Testis (tissue), 2 donors: ENCODE results near the gene SAAL1.

Experiments used
- POLR2A ChIP-seq: fragments of 450-650 bp; IDR thresholded peaks from one replicate; pipeline ENCODE4 v1.6.1; 2017; ENCODE audit warnings: antibody characterized with exemption, mild to moderate bottlenecking, moderate library complexity
- TF ChIP-seq, protein P1 (sequence below), 3 experiments: fragments of 450-650 bp in 2 of 3; fragments of 200-600 bp in 1 of 3; sonication (generic) in 1 of 3; IDR thresholded peaks; one replicate each; pipeline ENCODE4 v1.5.1; 2016 to 2019; ENCODE audit warnings: antibody characterized with exemption in 3 of 3, mild to moderate bottlenecking in 2 of 3, moderate library complexity in 1 of 3

DNA sequence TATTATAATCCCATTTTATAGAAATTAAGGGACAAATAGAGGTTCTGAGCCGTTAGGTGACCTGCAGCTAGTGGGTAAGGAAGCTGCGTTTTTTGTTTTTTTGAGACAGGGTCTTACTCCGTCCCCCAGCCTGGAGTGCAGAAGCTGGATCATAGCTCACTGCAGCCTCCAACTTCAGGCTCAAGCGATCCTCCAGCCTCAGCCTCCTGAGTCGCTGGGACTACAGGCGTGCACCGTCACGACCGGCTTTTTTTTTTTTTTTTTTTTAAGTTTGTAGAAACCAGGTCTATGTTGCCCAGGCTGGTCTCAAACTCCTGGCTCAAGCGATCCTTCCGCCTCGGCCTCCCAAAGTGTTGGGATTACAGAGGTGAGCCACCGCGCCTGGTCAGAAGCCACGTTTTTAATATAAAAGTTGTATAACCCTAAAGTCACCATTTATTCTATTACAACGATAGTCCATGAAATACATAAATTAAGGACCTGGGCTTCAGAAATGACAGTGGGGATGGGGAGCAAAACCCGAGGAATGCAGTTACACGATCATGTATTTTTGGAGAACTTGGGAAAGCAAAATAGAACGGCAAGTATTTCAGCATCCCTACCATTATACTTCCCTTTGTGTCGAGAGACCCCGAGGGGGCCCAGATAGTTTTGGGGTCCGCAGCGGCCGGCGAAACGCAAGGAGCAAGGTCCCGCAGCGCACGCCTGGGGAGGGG is 638 bp downstream of the SAAL1 start:
- TF ChIP-seq, protein P1, sequence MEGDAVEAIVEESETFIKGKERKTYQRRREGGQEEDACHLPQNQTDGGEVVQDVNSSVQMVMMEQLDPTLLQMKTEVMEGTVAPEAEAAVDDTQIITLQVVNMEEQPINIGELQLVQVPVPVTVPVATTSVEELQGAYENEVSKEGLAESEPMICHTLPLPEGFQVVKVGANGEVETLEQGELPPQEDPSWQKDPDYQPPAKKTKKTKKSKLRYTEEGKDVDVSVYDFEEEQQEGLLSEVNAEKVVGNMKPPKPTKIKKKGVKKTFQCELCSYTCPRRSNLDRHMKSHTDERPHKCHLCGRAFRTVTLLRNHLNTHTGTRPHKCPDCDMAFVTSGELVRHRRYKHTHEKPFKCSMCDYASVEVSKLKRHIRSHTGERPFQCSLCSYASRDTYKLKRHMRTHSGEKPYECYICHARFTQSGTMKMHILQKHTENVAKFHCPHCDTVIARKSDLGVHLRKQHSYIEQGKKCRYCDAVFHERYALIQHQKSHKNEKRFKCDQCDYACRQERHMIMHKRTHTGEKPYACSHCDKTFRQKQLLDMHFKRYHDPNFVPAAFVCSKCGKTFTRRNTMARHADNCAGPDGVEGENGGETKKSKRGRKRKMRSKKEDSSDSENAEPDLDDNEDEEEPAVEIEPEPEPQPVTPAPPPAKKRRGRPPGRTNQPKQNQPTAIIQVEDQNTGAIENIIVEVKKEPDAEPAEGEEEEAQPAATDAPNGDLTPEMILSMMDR (IDR thresholded peaks at IDR 0.05): no peak
- no peak for TF ChIP-seq POLR2A
